22Rv1 (cell line): ENCODE measurements around the gene RFTN1.

Source experiments
- ZFX ChIP-seq: fragments of 450-650 bp; IDR thresholded peaks from 2 replicates; pipeline ENCODE4 v1.6.1; 2017; ENCODE audit warnings: antibody characterized with exemption, borderline replicate concordance
- TF ChIP-seq, protein P1 (sequence below): fragments of 450-650 bp; IDR thresholded peaks from 2 replicates; pipeline ENCODE4 v1.5.1; 2017; ENCODE audit warnings: mild to moderate bottlenecking

DNA sequence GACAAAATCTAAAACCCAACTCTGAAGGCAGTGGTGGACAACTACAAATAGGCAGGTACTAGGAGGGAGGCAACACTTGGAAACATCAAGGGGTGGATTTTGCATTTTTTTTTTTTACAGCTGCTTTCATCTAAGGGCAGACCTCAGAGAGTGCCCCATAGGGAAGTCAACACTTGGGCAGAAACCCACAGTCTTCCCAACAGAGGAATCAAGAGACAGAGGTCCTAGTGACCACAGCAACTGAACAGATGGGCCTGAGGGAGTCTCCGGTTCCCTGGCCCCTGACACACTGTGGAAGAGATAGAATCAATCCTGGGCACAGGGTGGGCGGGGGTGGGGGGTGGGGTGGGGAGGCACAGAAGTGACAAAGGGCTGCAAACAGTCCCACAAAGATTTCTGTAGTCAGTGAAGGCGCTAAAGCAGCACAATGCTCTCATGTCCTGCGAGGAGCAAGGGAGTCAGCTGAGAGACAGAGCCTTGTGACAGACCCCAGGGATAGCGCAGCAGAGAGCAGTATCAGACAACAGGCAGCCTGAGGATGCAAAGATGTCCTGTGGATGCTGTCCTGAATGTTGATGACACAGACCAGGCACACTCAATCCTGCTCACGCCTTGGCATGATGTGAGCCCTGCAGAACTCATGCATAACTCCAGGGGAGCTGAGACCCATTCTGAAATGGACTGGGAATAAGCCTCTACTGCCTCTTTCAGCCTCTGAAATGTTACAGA is 6.9 kb upstream of the RFTN1 start:
- TF ChIP-seq, protein P1, sequence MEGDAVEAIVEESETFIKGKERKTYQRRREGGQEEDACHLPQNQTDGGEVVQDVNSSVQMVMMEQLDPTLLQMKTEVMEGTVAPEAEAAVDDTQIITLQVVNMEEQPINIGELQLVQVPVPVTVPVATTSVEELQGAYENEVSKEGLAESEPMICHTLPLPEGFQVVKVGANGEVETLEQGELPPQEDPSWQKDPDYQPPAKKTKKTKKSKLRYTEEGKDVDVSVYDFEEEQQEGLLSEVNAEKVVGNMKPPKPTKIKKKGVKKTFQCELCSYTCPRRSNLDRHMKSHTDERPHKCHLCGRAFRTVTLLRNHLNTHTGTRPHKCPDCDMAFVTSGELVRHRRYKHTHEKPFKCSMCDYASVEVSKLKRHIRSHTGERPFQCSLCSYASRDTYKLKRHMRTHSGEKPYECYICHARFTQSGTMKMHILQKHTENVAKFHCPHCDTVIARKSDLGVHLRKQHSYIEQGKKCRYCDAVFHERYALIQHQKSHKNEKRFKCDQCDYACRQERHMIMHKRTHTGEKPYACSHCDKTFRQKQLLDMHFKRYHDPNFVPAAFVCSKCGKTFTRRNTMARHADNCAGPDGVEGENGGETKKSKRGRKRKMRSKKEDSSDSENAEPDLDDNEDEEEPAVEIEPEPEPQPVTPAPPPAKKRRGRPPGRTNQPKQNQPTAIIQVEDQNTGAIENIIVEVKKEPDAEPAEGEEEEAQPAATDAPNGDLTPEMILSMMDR: no peak
- no peak for TF ChIP-seq ZFX
